ENCODE data around the gene ACE2.

The ACE2 gene

GRCh38 chrX:15522464-15522863 lies 78.3 kb downstream of the ACE2 start:
- DNase-seq (ENCODE audit: extremely low read depth, low read depth) = no peak
- no peak overlapping the region for H3K4me3 ChIP-seq (replicated peaks; ENCODE audit: low read depth, low read length)
- TF ChIP-seq CTCF (IDR thresholded peaks at IDR 0.05; ENCODE audit: low read depth, low read length, missing control alignments) = no peak

- DNase-seq (ENCODE audit: extremely low read depth, low read depth) = no peak
- no peak for TF ChIP-seq CTCF (IDR thresholded peaks at IDR 0.05; ENCODE audit: low read depth, low read length, missing control alignments)
- no peak overlapping the region for H3K4me3 ChIP-seq (replicated peaks; ENCODE audit: low read depth, low read length)
Measured at GRCh38 chrX:15515931-15516330, 84.8 kb downstream of the ACE2 start.

GRCh38 chrX:15514279-15514678 lies 86.5 kb downstream of the ACE2 start:
- no peak for DNase-seq (ENCODE audit: extremely low read depth, low read depth)
- H3K4me3 ChIP-seq (replicated peaks; ENCODE audit: low read depth, low read length) = no peak overlapping the region
- no peak for TF ChIP-seq CTCF (IDR thresholded peaks at IDR 0.05; ENCODE audit: low read depth, low read length, missing control alignments)

GRCh38 chrX:15512401-15512965 lies 88.3 kb downstream of the ACE2 start:
- H3K4me3 ChIP-seq (replicated peaks; ENCODE audit: low read depth, low read length) = no peak overlapping the region
- DNase-seq (ENCODE audit: extremely low read depth, low read depth) = no peak
- no peak for TF ChIP-seq CTCF (IDR thresholded peaks at IDR 0.05; ENCODE audit: low read depth, low read length, missing control alignments)

- TF ChIP-seq CTCF (IDR thresholded peaks at IDR 0.05; ENCODE audit: low read depth, low read length, missing control alignments) = no peak
- no peak for DNase-seq (ENCODE audit: extremely low read depth, low read depth)
- no peak overlapping the region for H3K4me3 ChIP-seq (replicated peaks; ENCODE audit: low read depth, low read length)
Measured at GRCh38 chrX:15511563-15511962, 89.2 kb downstream of the ACE2 start.

All from HFF-Myc (cell line).